ENCODE results near the gene STH. TPM values are rescaled to one million over a fixed set of nuclear protein-coding genes. Genes with fewer than 3 reads are reported as not detected.

Gene STH
- total and polyA plus RNA-seq, 2 of the 4 experiments (the other 2 are of a cell fraction) = not detected

DNA sequence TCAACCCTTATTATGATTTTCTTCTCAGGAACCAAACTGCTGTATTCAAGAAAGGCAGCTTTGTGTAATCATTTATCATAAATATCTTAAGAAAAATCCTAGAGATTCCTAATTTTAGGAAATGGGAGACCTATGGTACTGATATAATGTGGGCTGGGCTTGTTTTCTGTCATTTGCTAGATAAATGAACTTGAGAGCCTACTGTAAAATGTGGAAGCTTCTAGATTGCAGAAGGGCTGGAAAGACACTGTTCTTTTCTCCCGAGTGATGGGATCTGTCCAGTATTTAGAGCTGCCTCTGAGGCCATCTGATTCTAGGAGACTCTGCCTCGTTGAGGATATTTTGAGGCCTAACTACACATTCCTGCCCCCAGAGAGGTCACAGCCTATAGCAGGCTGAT, 19.9 kb upstream of the STH start:
- Histone ChIP-seq H4K8ac (ENCODE audit: low read depth in 2 of 2, low read length in 2 of 2) (no peak overlapping the region), H3K27me3 (ENCODE audit: control insufficient read depth, insufficient read depth, low read length) (peaks cover 49% of the 10 kb centered on the region), H2BK15ac (ENCODE audit: low read depth, low read length) (no peak overlapping the region), H3K4me1 (ENCODE audit: control insufficient read depth, insufficient read depth, low read length) (no peaks in the 10 kb centered on the region), H4K5ac (ENCODE audit: low read depth, low read length) (no peak overlapping the region), H3K4me2 (ENCODE audit: low read depth, low read length) (no peak overlapping the region), H2AK9ac (replicated peaks; ENCODE audit: low read depth, low read length, poor library complexity) (no peak overlapping the region), H2BK5ac (ENCODE audit: low read depth, low read length, poor library complexity, severe bottlenecking) (no peak overlapping the region), H2AK5ac (ENCODE audit: low read depth, low read length) (no peak overlapping the region), H3K9me1 (ENCODE audit: insufficient read depth, low read length) (no peaks in the 10 kb centered on the region), H3K9me3 (ENCODE audit: control insufficient read depth, insufficient read depth, low read length) (no peaks in the 10 kb centered on the region), H3K27ac (ENCODE audit: insufficient read depth, low read length) (no peak overlapping the region), H3K79me1 (ENCODE audit: low read depth in 1 of 2, low read length in 2 of 2) (no peaks in the 10 kb centered on the region), H2AFZ (replicated peaks; ENCODE audit: low read length, poor library complexity) (no peak overlapping the region), H3K14ac (replicated peaks; ENCODE audit: low read depth, low read length) (no peak overlapping the region), H3K4ac (ENCODE audit: low read depth, low read length) (no peak overlapping the region), H3K4me3 (ENCODE audit: insufficient read depth, low read depth, low read length) (no peak overlapping the region), H2BK20ac (ENCODE audit: low read depth, low read length) (no peak overlapping the region), H3K18ac (ENCODE audit: low read depth, low read length) (no peak overlapping the region), H3K56ac (ENCODE audit: extremely low read depth, insufficient read depth, low read length) (no peak overlapping the region), H3K36me3 (ENCODE audit: control insufficient read depth, insufficient read depth, low read length) (no peaks in the 10 kb centered on the region), H4K20me1 (ENCODE audit: insufficient read depth, low read length) (no peaks in the 10 kb centered on the region), H3K23ac (ENCODE audit: low read depth, low read length) (no peak overlapping the region), H2BK120ac (ENCODE audit: low read depth, low read length) (no peak overlapping the region), H4K91ac (ENCODE audit: insufficient read depth, low read depth, low read length) (no peak overlapping the region), H3K9ac (ENCODE audit: low read depth, low read length) (no peak overlapping the region)
- WGBS, 2 experiments (ENCODE audit: extremely low coverage in 2 of 2, insufficient read length in 1 of 2) = no CpG with 5 or more reads among the region's 2 CpGs
- no peak for TF ChIP-seq FOS (IDR thresholded peaks at IDR 0.05; ENCODE audit: low read depth, low read length)
- no peak for TF ChIP-seq CEBPB (IDR thresholded peaks at IDR 0.05; ENCODE audit: low read depth, low read length)
- no peak for TF ChIP-seq RAD21 (IDR thresholded peaks at IDR 0.05; ENCODE audit: low read length)
- no peak for TF ChIP-seq POLR2A (IDR thresholded peaks at IDR 0.05; ENCODE audit: low read depth, low read length)
- TF ChIP-seq MAZ (IDR thresholded peaks at IDR 0.05; ENCODE audit: borderline replicate concordance, low read depth, low read length) = no peak
- no peak for TF ChIP-seq MXI1 (IDR thresholded peaks at IDR 0.05; ENCODE audit: borderline replicate concordance, low read depth, low read length)
- POLR2A ChIA-PET (ENCODE audit: unreplicated experiment) = no interaction called here
- DNase-seq = no peak
- BruUV-seq (replicated peaks) = no TSS peak
- dilution Hi-C loops (cut with HindIII; ENCODE audit: low sequenced_read_pairs, unreplicated experiment) = no loop called here
- CTCF ChIA-PET = interaction anchor here (0.6 to 1.3 kb wide), 2 partner anchors 12 to 30 kb away, joined by 3 read pairs; no protein-coding TSS in a partner anchor
- no peak; the same call in 1 of the 2 replicates for ATAC-seq (ENCODE audit: low read depth)
- intact Hi-C loops (cut with micrococcal nuclease) = no loop called here
- in situ Hi-C loops (cut with MboI; ENCODE audit: low sequenced_read_pairs) = no loop called here

All from IMR-90 (cell line).